Tibial nerve (tissue), 4 donors: ENCODE measurements around the gene S100A5. TPM values are rescaled to one million over a fixed set of nuclear protein-coding genes. Genes with fewer than 3 reads are reported as not detected.

Source experiments
- DNase-seq, 2 donors: peaks; one replicate each; pipeline ENCODE4 v3.0.0-alpha.2; 2019; ENCODE audit warnings: low spot score in 2 of 2
- H3K27ac ChIP-seq, 4 donors: fragments of 200-600 bp; sonication (generic) in 3 of 4; one replicate each; pipeline ENCODE4 v1.5.1; 2017 to 2019; ENCODE audit warnings: mild to moderate bottlenecking in 1 of 4
- H3K27me3 ChIP-seq, 2 donors: fragments of 200-600 bp; sonication (generic) in 1 of 2; one replicate each; pipeline versions ENCODE4 v1.5.1 to v1.6.0; 2017 to 2019
- H3K36me3 ChIP-seq, 3 donors: fragments of 200-600 bp; sonication (generic); one replicate each; pipeline ENCODE4 v1.5.1; 2018 to 2019
- H3K4me1 ChIP-seq, 4 donors: fragments of 200-600 bp; sonication (generic) in 3 of 4; one replicate each; pipeline ENCODE4 v1.5.1; 2017 to 2019
- H3K4me3 ChIP-seq, 4 donors: fragments of 200-600 bp; sonication (generic) in 3 of 4; one replicate each; pipeline ENCODE4 v1.5.1; 2017 to 2019; ENCODE audit warnings: mild to moderate bottlenecking in 1 of 4, moderate library complexity in 1 of 4
- H3K9me3 ChIP-seq, 4 donors: fragments of 200-600 bp; sonication (generic) in 3 of 4; one replicate each; pipeline ENCODE4 v1.5.1; 2017 to 2019
- EP300 ChIP-seq, 2 donors: sonication (generic); formaldehyde crosslinking; IDR thresholded peaks; one replicate each; pipeline ENCODE4 v1.6.1; 2017; ENCODE audit warnings: antibody characterized with exemption in 2 of 2, mild to moderate bottlenecking in 1 of 2
- POLR2A ChIP-seq, 2 donors: fragments of 450-650 bp; IDR thresholded peaks; one replicate each; pipeline ENCODE4 v1.6.1; 2017; ENCODE audit warnings: antibody characterized with exemption in 2 of 2, mild to moderate bottlenecking in 2 of 2, moderate library complexity in 2 of 2
- WGBS, 2 donors: methylation state at CpG; one replicate each; pipeline ENCODE4 v1.1.5; 2018; 5-methylcytosine and 5-hydroxymethylcytosine counted together
- total RNA-seq, 4 donors: library from RNA; depleted of rRNA; stranded (reverse); fragments of >200 nt; gene quantifications; one replicate each; pipeline ENCODE4 v1.1.0, GENCODE V29; 2016
- TF ChIP-seq, protein P1 (sequence below), 5 experiments: fragments of 200-600 bp in 3 of 5; fragments of 450-650 bp in 2 of 5; sonication (generic) in 3 of 5; IDR thresholded peaks; one replicate each; pipeline ENCODE4 v1.5.1; 2016 to 2019; ENCODE audit warnings: antibody characterized with exemption in 5 of 5, mild to moderate bottlenecking in 3 of 5, moderate library complexity in 2 of 5

S100A5 gene
- total RNA-seq, 4 donors from 2014 or later = not detected

- TF ChIP-seq, protein P1, sequence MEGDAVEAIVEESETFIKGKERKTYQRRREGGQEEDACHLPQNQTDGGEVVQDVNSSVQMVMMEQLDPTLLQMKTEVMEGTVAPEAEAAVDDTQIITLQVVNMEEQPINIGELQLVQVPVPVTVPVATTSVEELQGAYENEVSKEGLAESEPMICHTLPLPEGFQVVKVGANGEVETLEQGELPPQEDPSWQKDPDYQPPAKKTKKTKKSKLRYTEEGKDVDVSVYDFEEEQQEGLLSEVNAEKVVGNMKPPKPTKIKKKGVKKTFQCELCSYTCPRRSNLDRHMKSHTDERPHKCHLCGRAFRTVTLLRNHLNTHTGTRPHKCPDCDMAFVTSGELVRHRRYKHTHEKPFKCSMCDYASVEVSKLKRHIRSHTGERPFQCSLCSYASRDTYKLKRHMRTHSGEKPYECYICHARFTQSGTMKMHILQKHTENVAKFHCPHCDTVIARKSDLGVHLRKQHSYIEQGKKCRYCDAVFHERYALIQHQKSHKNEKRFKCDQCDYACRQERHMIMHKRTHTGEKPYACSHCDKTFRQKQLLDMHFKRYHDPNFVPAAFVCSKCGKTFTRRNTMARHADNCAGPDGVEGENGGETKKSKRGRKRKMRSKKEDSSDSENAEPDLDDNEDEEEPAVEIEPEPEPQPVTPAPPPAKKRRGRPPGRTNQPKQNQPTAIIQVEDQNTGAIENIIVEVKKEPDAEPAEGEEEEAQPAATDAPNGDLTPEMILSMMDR (IDR thresholded peaks at IDR 0.05) = peak in 1 of 5 experiments; percentile 9
- TF ChIP-seq EP300 (IDR thresholded peaks at IDR 0.05) = no peak
- H3K9me3 ChIP-seq = no peaks in the 10 kb centered on the region
- no peaks in the 10 kb centered on the region for H3K27me3 ChIP-seq
- H3K4me3 ChIP-seq = peak overlapping the region; percentile 67 to 99 (median 78)
- no peaks in the 10 kb centered on the region for H3K36me3 ChIP-seq
- DNase-seq = no peak
- WGBS, 2 donors = 59 to 65% methylated on average over 3 of the region's 3 CpGs
- H3K4me1 ChIP-seq = peaks cover 0 to 60% (median 27%) of the 10 kb centered on the region in 4 donors
- peak overlapping the region; percentile 96 to 100 (median 98) for H3K27ac ChIP-seq
Observed at GRCh38 chr1:153534925-153535241, 5.9 kb downstream of the S100A5 start.

DNA sequence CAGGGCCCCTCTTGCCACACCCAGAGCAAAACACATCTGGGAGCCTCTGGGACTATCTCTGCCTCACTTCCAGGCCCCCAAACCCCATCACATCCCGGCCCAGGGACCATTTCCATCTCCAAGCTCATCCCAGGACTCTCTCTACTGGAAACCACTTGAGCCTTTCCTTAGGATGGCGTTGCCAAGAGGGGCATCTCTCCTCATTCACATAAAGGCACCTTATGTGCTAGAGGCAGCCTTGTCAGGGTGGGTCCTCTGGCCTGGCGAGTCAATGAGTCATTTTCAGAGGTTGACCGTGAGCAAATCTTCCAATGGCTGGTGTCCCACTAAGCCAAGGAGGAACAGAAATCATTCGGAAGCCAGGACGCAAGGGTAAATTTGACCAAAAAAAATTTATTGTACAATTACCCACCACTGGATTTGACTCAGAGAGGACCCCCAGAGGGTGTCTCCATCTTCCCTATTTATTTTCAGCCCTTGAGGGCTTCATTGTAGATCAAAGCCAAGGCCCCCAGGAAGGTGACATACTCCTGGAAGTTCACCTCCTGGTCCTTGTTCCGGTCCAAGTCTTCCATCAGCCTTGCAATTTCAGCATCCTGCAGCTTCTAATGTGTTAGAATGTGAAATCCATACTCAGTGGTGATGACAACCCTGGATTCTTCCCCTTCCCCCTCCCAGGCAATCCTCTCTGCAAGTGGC, 6.4 kb downstream of the S100A5 start:
- no peak for DNase-seq
- TF ChIP-seq EP300 (IDR thresholded peaks at IDR 0.05) = no peak
- TF ChIP-seq, protein P1 (IDR thresholded peaks at IDR 0.05) = no peak
- TF ChIP-seq POLR2A (IDR thresholded peaks at IDR 0.05) = no peak
- 41 to 53% methylated on average over 7 of the region's 7 CpGs for WGBS, 2 donors

GRCh38 chr1:153533689-153534201, 7.0 kb downstream of the S100A5 start:
- TF ChIP-seq EP300 (IDR thresholded peaks at IDR 0.05) (no peak), POLR2A (IDR thresholded peaks at IDR 0.05) (no peak)
- TF ChIP-seq, protein P1 (IDR thresholded peaks at IDR 0.05) = no peak
- peak; percentile 43 to 56 for DNase-seq

More for the DNA sequence above, 6.4 kb downstream of the S100A5 start:
- Histone ChIP-seq H3K27ac (peak overlapping the region; percentile 96 to 100 (median 98)), H3K9me3 (no peaks in the 10 kb centered on the region), H3K4me1 (peaks cover 0 to 60% (median 27%) of the 10 kb centered on the region in 4 donors), H3K36me3 (no peaks in the 10 kb centered on the region), H3K27me3 (no peaks in the 10 kb centered on the region), H3K4me3 (peak overlapping the region; percentile 67 to 99 (median 78))

GRCh38 chr1:153532769-153533599, 7.8 kb downstream of the S100A5 start:
- peaks cover 0 to 60% (median 27%) of the 10 kb centered on the region in 4 donors for H3K4me1 ChIP-seq

More at GRCh38 chr1:153533689-153534201, 7.0 kb downstream of the S100A5 start:
- Histone ChIP-seq H3K27ac (peak overlapping the region; percentile 96 to 100 (median 98)), H3K36me3 (no peaks in the 10 kb centered on the region), H3K9me3 (no peaks in the 10 kb centered on the region), H3K4me1 (peaks cover 0 to 60% (median 27%) of the 10 kb centered on the region in 4 donors), H3K4me3 (peak overlapping the region; percentile 67 to 99 (median 78)), H3K27me3 (no peaks in the 10 kb centered on the region)
- WGBS, 2 donors = 13 to 17% methylated on average over 11 of the region's 13 CpGs

More at GRCh38 chr1:153532769-153533599, 7.8 kb downstream of the S100A5 start:
- Histone ChIP-seq H3K36me3 (peaks cover 0 to 3% (median 0%) of the 10 kb centered on the region in 3 donors), H3K27ac (peak overlapping the region; percentile 96 to 100 (median 98)), H3K9me3 (no peaks in the 10 kb centered on the region), H3K27me3 (no peaks in the 10 kb centered on the region), H3K4me3 (peak overlapping the region; percentile 67 to 99 (median 78))
- TF ChIP-seq EP300 (IDR thresholded peaks at IDR 0.05) (peak in 1 of 2 donors; percentile 75), POLR2A (IDR thresholded peaks at IDR 0.05) (peak; percentile 48 to 50)
- TF ChIP-seq, protein P1 (IDR thresholded peaks at IDR 0.05) = peak; percentile 90 to 97 (median 95)
- WGBS, 2 donors = 12 to 17% methylated on average over 34 of the region's 34 CpGs
- DNase-seq = peak; percentile 90 to 93
